Nucleus accumbens (tissue), 56 donors: ENCODE data around the gene TP73.

Experiments used
- DNase-seq, 56 donors: peaks; one replicate each; lab custom pipeline; 2025; lab: John Stamatoyannopoulos, UW

The TP73 gene

DNA sequence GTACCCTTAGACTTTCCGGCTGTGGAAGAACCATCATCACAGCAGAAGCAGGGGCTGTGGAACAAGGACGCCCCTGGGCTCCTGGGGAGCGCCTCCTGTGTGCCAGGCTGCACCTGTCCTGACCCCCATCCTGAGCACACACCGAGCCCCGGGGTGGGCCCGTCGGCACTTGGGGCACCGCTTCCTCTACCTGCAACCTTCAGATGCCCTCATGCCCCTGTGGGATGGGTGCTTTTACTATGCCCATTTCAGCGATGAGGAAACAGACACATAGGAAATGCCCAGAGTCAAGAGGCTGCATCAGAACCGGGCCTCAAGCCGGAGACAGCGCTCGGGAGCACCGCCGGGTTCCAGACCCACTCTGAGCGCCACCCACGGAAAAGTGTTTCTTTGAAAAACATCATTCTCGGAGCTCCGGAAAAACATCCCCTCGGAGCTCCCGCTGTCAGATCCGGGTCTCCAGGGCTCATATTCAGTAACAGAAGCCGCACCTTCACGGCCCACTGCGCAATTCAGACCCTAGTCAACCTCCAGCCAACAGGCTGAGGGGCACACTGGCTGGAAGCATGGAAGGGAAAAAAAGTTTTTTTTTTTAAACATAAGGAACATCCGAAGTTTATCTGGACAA, 19.5 kb upstream of the TP73 start:
- DNase-seq, result no peak

DNA sequence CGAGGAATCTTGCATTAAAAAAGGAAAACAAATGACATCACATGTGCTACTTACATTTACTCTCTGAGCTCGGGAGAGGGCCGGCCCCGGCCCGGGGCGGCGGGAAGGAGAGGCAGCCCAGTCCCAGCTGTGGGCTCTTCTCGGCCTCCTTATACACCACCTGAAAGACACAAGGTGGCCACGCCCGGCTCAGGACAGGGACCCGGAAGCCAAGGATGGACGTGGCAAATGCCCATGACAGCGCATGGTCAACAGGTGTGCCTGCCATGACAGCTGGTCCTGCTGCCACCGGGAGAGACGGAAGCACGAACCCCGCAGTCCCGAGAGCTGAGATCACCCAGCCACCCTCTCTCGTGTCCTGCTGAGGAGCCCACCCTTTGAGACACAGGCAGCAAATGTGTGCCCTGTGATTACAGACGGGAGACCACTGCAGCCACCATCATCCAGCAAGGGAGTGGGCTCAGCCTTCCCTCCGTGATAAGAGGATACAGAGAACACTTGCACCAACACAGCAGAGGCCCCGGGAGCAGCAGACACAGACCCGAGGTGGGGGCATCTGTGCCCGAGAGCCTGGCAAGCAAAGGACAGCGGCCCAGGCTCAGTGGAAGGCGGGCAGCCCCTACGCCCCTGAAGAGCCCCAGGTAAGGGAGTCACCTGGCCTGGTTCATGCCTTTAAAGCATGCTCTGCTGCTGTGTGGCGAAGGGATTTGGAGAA, 18.8 kb upstream of the TP73 start:
- DNase-seq, result no peak

DNA sequence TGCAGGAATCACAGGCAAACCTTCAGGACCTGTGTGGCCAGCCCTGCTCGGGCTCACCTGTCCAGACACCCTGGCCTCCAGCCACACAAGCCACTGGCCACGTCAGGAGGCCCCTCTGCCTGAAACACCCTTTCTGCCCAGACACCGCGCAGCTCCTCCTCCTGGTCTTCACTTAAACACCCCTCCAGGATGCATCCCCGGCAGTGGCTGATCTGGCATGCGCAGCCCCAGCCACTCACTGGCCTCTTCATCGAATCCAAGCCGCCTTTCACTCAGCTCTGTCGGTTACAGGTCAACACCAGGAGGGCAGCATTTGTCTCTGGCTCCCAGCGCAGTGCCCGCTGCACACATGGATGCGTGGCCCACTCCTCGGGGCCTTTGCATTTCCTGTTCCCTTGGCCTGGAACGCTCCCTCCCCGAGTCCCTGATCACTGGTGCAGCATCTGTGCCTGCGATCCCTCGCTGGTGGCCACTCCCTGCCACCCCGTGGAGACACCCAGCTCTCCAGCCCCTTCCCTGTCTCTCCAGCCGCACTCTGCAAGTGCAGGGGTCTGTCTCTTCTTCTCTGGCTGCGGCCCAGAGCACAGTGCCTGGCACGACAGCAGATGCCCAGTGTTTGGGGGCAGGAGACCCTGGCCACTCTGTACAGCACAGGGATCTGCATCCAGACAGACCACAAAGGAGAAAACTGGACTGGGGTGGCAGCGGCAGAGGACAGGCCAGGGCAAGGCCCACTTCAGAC, 18.1 kb upstream of the TP73 start:
- DNase-seq, result no peak

DNA sequence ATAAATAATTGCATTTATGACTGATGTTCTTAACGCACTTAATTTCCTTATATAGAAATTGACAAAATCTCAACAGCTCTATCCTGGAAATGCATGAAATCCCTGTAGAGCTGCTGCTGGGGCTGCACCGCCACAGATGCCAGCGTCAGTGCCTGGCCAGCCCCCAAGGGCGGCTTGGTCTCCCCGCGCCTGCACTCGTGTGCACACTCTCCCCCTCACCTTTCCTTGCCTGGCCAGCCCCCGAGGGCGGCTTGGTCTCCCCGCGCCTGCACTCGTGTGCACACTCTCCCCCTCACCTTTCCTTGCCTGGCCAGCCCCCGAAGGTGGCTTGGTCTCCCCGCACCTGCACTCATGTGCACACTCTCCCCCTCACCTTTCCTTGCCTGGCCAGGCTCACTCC, 16.2 kb upstream of the TP73 start:
- DNase-seq, result no peak

DNA sequence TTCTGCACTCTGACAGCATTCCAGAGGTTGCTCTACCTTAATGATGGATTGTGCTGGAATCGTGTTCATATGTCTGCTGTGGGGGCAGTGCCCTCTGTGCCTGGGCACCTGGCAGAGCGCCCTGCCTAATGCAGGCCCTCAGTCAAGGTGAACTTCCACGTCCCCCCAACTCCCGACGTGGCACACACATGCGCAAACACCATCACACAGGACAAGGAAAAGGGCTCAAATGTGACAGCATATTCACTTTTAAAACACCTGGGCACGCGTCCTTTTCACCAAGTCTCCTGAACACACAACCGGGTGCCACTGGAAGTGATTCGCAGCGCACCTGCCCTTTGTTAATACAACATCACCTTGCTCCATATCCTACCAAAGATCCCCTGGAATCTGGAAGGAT, 15.8 kb upstream of the TP73 start:
- DNase-seq, result no peak

DNA sequence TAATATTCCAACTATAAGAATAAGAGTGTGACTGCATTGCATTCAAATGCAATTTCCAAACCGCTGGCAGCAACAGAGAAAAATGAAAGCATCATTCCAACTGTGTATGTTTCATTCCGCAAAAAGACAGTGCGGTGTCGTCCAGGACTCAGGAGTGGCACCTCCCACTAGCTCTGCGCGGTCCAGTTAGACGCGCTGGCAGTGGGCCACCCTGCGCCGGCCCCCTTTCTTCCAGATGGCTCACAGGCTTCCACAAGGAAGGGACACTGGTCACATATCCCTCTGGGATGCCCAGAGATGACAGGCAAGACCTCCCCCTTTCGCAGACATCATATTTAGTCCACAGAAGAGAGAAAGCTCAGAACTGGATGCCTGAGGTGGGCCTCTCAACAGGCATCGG, 14.3 kb upstream of the TP73 start:
- no peak for DNase-seq

DNA sequence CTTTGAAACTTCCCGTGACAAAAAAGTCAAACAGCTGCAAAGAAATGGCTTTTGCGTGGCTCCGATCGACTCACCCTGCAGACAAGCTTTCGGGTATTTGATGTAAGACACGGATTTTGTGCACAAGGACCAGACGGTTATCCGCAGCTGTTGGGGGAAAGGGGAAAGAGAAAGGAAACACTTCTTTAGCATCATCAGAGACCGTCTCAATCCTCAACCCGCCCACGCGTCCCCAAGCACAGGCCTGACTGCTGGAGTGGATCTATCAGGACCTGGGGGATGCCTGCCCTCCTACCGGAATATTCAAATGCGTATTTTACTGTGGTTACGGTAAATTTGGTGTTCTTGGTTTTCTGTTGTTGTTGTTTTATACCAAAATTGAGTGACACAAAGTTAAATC, 13.6 kb upstream of the TP73 start:
- DNase-seq, result no peak

DNA sequence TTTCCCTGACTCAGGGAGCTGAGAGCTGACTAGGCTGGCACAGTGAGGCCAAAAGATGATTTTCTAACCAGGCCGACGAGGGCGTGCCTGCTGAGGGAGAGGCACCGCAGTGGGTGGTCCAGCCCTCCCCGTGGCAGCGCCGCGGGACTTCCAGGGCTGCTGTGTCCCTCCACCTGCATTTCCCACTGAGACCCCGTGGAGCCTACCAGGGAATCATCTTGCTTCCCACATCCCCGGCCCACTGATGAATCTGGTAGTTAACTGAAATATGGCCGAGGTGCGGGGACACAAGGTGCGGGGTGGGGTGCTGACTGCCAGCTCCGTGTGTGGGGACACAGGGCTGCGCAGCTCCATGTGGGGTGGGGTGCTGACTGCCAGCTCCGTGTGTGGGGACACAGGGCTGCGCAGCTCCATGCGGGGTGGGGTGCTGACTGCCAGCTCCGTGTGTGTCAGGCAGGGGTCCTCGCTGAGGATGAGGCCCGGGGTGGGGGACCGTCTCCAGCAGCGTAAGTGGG, 12.9 kb upstream of the TP73 start:
- DNase-seq, result no peak

DNA sequence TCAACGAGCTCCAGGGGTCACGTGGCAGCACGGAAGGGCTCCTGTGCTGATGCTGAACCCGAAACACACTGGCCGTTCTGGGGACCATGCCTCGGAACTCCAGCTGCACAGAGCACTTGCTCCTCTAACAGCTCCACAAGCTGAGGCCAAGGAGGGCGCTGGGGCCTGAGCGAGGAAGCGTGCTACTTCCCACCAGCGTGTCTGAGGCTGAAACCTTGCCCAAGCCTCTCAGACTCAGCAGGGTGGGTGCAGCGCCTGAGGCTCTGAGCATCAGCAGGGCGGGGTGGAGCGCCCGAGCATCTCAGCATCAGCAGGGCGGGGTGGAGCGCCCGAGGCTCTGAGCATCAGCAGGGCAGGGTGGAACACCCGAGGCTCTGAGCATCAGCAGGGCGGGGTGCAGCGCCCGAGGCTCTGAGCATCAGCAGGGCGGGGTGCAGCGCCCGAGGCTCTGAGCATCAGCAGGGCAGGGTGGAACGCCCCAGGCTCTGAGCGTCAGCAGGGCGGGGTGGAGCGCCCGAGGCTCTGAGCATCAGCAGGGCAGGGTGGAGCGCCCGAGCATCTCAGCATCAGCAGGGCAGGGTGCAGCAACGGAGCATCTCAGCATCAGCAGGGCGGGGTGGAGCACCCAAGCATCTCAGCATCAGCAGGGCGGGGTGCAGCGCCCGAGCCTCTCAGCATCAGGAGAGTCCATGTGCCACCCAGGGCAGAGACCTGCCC, 12.0 kb upstream of the TP73 start:
- DNase-seq, result no peak

DNA sequence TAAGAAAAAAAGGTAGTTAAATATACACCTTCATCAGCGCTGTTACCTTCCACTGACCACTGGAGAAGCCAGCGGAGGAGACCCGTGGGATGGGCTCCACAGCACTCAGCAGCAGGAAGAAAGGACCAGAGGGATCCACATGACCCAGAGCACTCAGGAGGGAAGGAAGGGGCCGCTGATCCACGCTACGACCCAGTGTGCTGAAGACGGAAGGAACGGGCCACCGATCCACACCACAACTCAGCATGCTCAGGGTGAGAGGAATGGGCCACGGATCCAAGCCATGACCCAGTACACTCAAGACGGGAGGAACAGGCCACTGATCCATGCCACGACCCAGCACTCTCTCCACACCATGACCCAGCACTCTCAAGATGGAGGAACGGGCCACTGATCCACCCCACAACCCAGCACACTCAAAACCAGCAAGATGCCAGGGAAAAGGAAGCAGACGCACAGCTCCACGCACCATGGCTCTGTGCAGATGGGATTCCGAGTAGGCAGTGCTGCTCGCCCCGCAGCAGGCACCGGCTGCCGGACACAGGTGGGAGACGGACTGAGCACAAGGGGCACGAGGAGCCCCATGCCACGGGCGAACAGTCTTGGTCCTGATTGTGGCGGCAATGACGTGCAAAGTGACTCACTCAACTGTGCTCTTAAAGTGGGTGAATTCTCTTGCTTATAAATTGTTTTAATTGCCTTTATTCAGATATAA, 11.1 kb upstream of the TP73 start:
- no peak for DNase-seq

DNA sequence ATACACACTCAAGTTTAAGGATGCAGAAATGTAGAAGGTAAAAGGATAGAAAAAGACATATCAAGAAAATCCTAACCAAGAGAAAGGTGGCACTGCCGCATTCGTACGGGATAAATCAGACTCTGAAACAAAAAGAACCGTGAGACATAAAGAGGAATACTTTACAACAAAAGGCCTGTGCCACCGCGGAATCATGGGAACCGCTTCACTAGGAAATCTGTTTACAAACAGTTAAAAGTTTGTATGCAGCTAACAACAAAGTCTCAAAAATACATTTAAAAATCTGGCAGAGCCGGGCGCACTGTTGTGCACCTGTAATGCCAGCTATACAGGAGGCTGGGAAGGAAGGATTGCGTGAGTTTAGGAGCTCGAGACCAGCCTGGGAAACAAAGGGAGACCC, 10.5 kb upstream of the TP73 start:
- no peak for DNase-seq

DNA sequence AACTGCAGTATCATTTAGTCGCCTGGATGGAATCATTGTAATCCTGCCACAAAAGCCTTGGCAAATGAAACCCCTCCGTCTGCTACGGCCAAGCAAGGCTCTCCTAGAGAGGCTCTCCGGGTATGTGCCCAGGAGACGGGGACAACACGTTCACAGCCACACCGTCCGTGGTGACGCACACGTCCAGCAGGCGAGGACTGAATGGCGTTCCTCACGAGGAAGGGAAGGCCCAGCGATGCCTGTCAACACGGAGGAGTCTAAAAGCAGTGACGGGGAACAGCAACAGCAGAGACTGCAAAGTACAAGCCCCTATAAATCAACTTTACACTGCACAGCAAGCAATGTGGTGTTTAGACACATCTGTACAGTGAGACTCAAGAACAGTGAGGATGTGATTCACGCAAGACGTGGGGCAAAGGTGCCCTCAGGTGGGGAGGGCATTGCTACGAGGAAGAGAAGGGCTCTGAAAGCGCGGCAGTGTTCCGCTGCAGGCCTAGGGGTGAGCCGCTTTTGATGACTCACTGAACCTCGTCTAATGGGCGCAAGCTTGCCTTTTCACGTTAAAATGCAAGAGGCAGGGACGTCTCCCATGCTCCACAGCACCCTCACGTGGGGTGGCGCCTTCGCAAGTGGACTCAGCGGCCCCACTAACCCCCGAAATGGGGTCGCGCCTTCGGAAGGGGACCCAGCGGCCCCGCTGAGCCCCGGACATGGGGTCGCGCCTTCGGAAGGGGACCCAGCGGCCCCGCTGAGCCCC, 9.2 kb upstream of the TP73 start:
- no peak for DNase-seq

DNA sequence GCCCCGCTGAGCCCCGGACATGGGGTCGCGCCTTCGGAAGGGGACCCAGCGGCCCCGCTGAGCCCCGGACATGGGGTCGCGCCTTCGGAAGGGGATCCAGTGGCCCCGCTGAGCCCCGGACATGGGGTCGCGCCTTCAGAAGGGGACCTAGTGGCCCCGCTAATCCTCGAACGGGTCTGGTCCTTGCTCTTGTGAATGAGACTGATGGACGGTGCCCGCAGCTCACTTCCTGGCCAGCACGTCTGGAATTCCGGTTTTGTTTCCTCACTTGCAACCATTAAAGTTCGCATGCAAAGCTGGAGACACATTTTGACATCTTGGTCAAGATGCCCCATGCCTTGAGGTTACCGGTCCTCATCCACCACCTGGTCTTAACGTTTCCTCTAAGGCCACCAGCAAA, 8.0 kb upstream of the TP73 start:
- DNase-seq, result no peak

DNA sequence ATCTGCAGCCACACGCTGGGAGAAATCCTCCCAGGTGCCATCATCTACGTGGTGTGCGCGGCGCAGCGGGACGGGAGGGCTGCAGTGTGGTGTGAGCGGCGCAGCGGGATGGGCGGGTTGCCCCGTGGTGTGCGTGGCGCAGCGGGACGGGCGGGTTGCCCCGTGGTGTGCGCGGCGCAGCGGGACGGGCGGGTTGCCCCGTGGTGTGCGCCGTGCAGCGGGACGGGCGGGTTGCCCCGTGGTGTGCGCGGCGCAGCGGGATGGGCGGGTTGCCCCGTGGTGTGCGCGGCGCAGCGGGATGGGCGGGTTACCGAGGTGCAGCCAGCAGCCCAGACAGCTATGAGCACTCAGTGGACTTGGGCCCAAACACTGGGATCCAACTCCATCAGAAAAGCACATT, 7.1 kb upstream of the TP73 start:
- DNase-seq, result no peak

DNA sequence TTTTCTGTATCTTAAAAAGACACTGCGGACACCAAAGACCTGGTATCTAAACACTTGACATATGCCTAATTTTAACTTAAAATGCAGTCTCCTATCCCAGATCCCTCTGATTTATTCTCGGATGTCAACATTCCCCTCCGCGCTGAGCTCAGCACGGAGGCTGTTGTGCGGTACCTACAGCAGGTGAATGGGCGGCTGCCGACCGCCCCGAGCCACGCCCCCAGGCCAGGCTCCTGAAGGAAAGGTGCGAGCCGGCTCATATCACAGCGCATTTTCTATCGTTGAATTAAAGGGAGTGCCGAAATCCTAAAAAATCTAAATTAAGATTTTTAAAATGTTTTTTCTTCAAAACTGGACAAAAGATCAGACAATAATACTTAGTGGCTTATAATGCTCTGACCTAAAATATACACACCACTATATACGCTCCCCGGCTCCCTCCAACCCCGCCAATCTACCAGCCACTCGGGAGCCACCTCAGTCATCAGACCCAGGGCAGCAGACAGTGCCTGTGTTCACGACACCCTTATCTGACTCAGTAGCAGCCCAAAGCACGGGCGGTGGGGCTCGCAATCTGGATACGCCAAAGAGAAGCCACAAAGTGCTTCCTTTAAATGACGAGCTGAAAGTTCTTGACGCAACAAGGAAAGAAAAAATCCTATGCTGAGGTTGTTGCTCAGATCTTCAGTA, 6.5 kb upstream of the TP73 start:
- no peak for DNase-seq

DNA sequence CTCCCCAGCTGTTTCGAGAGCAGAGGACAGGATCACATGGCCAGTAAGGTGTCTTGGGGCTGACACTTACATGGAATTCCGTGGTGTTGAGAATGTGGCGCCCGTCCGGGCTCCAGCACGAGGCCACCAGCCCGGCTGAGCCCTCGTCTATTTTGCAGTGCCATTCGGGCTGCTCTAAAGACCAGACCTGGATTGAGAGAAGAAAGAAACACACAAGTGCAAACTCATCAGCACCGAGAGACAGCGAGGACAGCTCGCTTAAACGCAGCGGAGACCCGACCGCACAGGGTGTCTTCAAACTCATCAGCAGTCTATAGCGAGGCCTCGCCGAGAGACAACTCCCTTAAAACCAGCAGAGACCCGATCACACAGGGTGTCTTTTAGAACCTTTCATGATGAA, 5.7 kb upstream of the TP73 start:
- DNase-seq, result no peak

DNA sequence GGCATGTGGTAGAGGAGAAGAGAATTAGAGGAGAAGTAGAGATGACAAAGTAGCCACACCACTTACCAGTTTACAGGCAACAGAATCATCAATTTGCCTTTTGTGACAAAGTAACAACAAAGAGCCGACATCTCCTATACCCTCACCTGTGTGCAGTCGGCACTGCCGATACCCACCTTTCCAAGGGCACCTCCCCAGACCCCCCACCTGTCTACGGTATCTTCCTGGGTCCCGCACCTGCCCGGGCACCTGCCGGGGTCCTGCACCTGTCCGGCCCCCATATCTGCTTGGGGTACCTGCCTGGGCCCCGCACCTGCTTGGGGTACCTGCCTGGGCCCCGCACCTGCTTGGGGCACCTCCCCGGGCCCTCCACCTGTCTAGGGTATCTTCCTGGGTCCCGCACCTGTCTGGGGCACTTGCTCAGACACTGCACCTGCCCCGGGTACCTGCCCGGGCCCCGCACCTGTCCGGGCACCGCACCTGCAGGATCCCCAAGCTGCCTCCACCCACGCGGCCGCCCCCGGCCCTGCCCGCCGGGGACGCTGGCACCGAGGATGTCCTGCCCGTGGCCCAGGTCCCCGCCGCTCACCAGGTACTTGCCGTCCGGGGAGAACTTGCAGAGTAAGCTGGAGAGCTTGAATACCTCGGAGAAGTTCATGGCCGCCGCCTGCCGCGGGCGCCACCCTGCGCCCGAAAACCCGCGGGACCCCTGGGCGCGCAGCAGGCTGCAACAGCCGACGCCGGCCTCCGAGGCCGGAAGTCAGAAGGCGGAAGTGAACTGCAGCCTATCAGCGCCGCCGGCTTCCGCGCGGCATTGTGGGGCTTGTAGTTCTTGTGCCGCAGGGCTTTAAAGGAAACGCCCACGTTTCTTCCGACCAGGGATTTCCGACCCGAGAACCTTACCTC, 2.7 kb upstream of the TP73 start, which contains the start of gene WRAP73:
Gene WRAP73 (minus strand): TSS at position 762 of the 906 bp plus-strand sequence. CDS start 104 bp downstream, at position 658.
- peak in 55 of 56 donors; percentile 22 to 92 (median 73) for DNase-seq
